A673 (cell line): Measurements from ENCODE around the gene MIGA2.

Source experiments
- EZH2 ChIP-seq: fragments of 200-600 bp; sonication (generic); IDR thresholded peaks from 2 replicates; pipeline ENCODE4 v1.6.1; 2017; ENCODE audit warnings: borderline replicate concordance, low read depth, mild to moderate bottlenecking, mixed read lengths, antibody characterized with exemption, low read length; ENCODE audit not compliant: poor library complexity, severe bottlenecking
- TF ChIP-seq, protein P1 (sequence below): fragments of 300-800, 200-600 bp; sonication (generic); conservative IDR thresholded peaks from 2 replicates; pipeline ENCODE4 v1.5.1; 2017; ENCODE audit warnings: low read depth, mild to moderate bottlenecking, antibody characterized with exemption, low read length, moderate library complexity, mixed read lengths

DNA sequence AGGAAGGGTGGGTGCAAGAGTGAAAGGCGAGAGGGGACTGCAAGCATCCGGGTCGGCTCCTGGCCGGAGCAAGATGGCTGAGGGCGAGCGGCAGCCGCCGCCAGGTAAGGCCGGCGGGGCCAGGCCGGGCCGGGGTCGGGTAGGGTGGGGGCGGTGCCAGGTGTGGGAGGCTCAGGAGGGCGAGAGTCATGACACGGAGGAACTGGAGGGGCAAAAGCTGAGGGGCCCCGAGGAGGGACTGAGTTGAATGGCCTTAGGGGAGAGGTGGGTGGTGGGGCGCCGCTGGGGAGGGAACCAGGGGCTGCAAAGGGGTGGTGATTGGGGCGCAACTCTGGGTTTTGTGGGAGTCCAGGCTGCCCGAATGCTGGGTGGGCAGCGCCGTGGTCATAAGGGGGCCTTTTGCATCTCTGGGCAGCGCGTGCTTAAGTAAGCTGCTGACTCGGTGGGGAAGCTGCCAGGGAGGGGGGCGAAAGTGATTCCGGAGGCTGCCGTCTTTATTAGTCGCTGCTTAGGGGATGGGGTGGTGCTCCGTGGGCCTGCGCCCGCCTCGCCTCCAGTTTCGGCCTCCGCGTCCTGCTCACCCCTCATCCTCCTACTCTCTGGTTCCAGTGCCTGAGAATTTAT, 75.2 kb downstream of the MIGA2 start:
- TF ChIP-seq, protein P1, sequence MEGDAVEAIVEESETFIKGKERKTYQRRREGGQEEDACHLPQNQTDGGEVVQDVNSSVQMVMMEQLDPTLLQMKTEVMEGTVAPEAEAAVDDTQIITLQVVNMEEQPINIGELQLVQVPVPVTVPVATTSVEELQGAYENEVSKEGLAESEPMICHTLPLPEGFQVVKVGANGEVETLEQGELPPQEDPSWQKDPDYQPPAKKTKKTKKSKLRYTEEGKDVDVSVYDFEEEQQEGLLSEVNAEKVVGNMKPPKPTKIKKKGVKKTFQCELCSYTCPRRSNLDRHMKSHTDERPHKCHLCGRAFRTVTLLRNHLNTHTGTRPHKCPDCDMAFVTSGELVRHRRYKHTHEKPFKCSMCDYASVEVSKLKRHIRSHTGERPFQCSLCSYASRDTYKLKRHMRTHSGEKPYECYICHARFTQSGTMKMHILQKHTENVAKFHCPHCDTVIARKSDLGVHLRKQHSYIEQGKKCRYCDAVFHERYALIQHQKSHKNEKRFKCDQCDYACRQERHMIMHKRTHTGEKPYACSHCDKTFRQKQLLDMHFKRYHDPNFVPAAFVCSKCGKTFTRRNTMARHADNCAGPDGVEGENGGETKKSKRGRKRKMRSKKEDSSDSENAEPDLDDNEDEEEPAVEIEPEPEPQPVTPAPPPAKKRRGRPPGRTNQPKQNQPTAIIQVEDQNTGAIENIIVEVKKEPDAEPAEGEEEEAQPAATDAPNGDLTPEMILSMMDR: no peak
- TF ChIP-seq EZH2: no peak
